GM19452 (cell line): Measurements from ENCODE around the gene ADAMTS13.
"Not testable (repeated sequence)": the region's sequence is repeated elsewhere in the genome, so short reads cannot be mapped to it uniquely, and the experiment has no call there.

Source experiments
- ATAC-seq: cut with Tn5 transposase; IDR thresholded peaks from one replicate; pipeline ENCODE4 v1.9.1; 2021; ENCODE audit not compliant: unreplicated experiment

The ADAMTS13 gene

GRCh38 chr9:133421615-133422542 is at the start of gene ADAMTS13:
TSS of gene ADAMTS13 (plus strand) at chr9:133422367. CDS start at chr9:133422444, 77 bp downstream.
- ATAC-seq, result no peak

- no peak for ATAC-seq
Observed at GRCh38 chr9:133374612-133375115, 47.5 kb upstream of the ADAMTS13 start.

GRCh38 chr9:133375116-133375723 is 46.9 kb upstream of the ADAMTS13 start:
- ATAC-seq, result peak; percentile 11

GRCh38 chr9:133375724-133376654 is 46.2 kb upstream of the ADAMTS13 start, which contains the start of the genes STKLD1 and SURF4:
TSS of gene STKLD1 (plus strand) at chr9:133376366. CDS start at chr9:133376474, 108 bp downstream.
TSS of gene SURF4 (minus strand) at chr9:133376060. CDS start at chr9:133375969, 91 bp downstream.
- ATAC-seq, result peak; percentile 81

- not testable (repeated sequence) for ATAC-seq
Observed at GRCh38 chr9:133377280-133377679, 44.9 kb upstream of the ADAMTS13 start.

- ATAC-seq, result no peak
Observed at GRCh38 chr9:133377721-133378216, 44.4 kb upstream of the ADAMTS13 start.

GRCh38 chr9:133378408-133378962 is 43.7 kb upstream of the ADAMTS13 start:
- no peak for ATAC-seq

GRCh38 chr9:133379153-133380086 is 42.7 kb upstream of the ADAMTS13 start:
- ATAC-seq, result no peak

GRCh38 chr9:133380734-133381133 is 41.4 kb upstream of the ADAMTS13 start:
- no peak for ATAC-seq

- ATAC-seq, result no peak
Observed at GRCh38 chr9:133382507-133383141, 39.5 kb upstream of the ADAMTS13 start.

- ATAC-seq, result no peak
Observed at GRCh38 chr9:133383438-133383837, 38.7 kb upstream of the ADAMTS13 start.

GRCh38 chr9:133384736-133385321 is 37.3 kb upstream of the ADAMTS13 start:
- no peak for ATAC-seq

- no peak for ATAC-seq
Observed at GRCh38 chr9:133385452-133385851, 36.7 kb upstream of the ADAMTS13 start.

GRCh38 chr9:133386338-133386737 is 35.8 kb upstream of the ADAMTS13 start:
- no peak for ATAC-seq

GRCh38 chr9:133387680-133388079 is 34.5 kb upstream of the ADAMTS13 start:
- ATAC-seq, result no peak

GRCh38 chr9:133389025-133389557 is 33.1 kb upstream of the ADAMTS13 start:
- ATAC-seq, result no peak

GRCh38 chr9:133389562-133389961 is 32.6 kb upstream of the ADAMTS13 start:
- no peak for ATAC-seq

GRCh38 chr9:133390713-133391112 is 31.5 kb upstream of the ADAMTS13 start:
- no peak for ATAC-seq
